ENCODE measurements around the gene SPANXN1. TPM values are rescaled to one million over a fixed set of nuclear protein-coding genes. Genes with fewer than 3 reads are reported as not detected.
"Not testable (repeated sequence)": the region's sequence is repeated elsewhere in the genome, so short reads cannot be mapped to it uniquely, and the experiment has no call there.

Gene SPANXN1, protein sequence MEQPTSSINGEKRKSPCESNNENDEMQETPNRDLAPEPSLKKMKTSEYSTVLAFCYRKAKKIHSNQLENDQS
- total RNA-seq = not detected

DNA sequence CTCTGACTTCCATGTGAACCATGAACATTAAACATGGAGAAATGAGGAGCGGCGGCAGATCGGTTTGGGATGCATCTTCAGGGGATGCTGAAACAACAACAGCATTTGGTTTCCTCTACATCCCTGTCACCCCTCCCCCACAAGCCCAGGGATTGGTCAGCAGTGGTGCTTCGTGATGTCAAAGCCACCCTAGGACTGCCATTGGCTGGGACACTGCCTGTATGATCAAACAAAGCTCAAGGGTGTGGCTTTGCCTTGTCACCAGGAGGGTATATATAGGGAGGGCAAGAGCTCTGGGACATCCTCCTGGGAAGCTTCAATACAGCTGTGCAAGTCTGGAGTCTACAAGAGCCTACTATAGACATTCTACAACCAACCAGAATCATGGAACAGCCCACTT, at the start of gene SPANXN1:
Gene SPANXN1, plus strand, starts transcription at position 301 of the 400 bp plus-strand sequence. Its CDS starts 84 bp downstream, at position 385.
- not testable (repeated sequence) for DNase-seq

- no peak for DNase-seq
These were observed 48.2 kb upstream of the SPANXN1 start for GRCh38 chrX:145199078-145199477.

DNA sequence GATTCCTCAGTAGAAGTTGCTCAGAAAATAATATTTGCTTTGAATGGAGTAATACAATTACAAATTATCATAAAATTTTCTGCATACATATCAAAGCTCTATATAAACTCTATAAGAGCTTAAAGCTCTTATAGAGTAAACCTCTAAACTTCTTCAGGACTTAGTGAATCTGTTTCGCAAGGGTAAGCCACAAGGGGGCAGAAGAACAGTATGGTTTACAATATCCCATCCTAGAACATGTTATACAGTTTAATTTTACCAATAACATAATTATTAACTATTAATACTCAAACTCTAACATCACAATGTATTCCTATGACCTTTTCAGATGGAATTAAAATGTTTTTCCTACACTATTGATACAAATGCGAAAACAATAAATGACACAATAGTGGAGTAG, 33.8 kb upstream of the SPANXN1 start:
- DNase-seq = no peak

- no peak for DNase-seq
These were observed 44.9 kb downstream of the SPANXN1 start for GRCh38 chrX:145292218-145292617.
